GM18907 (cell line): Measurements from ENCODE around the gene DPP6.

Experiments
- ATAC-seq: cut with Tn5 transposase; IDR thresholded peaks from one replicate; pipeline ENCODE4 v1.9.1; 2021; ENCODE audit warnings: mild to moderate bottlenecking, moderate library complexity; ENCODE audit not compliant: unreplicated experiment

The DPP6 gene

GRCh38 chr7:154684666-154685563 lies 632.7 kb downstream of the DPP6 start:
- no peak for ATAC-seq

GRCh38 chr7:154685564-154685901 lies 633.3 kb downstream of the DPP6 start:
- ATAC-seq: no peak

GRCh38 chr7:154686305-154686704 lies 634.1 kb downstream of the DPP6 start:
- ATAC-seq: no peak

- no peak for ATAC-seq
These were observed 636.8 kb downstream of the DPP6 start for GRCh38 chr7:154688952-154689351.

- ATAC-seq: no peak
These were observed 638.2 kb downstream of the DPP6 start for GRCh38 chr7:154690411-154690810.

DNA sequence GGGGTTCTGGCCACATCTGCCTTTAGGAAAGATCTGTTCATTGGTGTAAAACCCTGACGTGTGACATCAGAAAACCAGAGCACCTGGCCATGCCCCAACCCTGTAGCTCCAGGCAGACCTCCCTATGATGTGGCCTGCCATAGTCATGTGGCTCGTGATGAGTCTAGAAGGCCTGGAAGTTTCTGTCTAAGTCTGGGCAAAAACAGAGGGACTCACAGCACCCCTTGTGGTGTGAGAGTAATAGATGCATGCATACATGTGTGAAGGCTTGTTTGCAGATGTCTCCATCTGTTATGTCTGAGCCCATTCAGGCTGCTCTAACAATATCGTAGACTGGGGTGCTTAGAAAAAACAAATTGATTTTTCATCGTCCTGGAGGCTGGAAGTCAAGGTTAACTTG lies 641.5 kb downstream of the DPP6 start:
- ATAC-seq: no peak

DNA sequence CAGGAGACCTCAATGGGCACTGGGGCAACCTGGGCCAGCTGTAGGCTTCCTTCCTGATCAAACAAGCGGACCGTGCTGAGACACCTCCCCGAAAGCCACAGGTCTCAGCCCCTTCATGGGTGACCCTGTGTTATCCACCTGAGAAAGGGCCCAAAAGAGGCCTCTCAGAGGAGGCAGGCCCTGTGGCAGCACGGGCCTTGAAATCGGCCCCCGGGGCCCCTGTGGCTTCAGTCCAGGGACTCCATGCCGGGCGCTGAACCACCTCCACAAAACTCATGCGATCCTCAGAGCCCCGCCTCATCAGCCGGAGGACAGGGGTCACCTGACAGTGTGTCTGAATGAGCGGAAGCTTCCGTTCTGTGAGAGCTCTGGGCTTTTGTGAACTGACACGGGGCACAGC lies 643.6 kb downstream of the DPP6 start:
- ATAC-seq: no peak

DNA sequence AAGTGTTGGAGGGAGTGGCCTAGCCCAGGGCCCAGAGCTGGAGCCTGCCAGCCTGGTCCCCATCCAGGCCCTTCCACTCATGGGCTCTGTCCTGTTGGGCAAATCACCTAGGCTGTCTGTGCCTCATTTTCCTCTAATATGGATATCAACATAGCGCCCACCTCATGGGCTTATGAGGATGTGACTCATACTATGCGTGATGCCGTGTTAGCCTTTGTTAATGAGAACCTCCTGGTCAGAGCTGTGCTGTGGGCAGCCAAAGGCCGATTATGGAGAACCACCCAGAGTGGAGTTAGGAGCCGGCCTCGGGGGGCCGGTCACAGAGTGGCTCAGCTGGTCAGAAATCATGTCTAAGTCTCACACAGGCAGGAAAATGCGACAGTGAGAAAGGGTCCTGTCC lies 644.4 kb downstream of the DPP6 start:
- ATAC-seq: no peak

DNA sequence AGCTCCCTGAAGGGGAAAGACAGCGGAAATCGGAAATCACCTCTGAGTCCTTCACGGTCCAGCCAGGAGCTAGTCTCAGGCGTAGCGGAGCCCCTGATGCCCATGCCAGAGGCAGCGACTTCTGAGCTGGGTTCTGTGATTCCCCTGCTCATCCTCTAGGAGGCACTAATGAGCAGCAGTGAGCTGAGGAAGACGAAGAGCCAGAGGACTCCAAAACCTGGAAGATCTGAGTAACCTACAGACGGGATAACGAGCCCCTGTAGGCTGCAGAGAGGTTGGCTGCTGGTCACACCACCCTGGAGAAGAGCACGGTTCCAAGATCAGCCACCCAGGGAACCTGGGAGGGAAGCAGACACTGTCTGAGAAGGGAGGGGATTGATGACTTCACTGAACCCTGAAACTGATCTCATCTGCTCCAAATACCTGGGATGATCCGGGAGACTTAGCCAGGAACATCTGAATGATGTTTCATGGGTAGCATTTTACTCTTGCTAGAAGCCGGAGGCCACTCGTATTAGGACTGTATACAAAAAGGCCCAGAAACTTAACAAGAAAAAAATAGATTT lies 646.6 kb downstream of the DPP6 start:
- no peak for ATAC-seq

DNA sequence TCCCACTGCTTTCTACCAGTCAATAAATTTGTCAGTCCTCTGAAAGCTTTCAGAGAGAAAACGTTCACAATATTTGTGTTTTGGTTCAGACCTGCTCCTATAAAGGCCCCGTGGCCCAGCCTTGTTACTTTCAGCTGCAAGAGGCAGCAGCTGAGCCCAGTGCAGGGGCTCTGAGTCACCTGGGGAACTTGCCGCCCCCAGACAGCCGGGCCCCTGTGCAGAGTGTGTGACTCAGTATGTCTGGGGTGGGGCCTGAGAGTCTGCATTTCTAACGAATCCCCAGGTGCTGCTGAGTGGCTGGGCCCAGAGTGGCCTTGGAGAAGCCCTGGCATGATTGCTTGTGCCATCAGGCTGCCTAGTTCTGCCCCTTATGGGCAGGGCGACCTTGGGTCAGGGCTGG lies 647.2 kb downstream of the DPP6 start:
- no peak for ATAC-seq

DNA sequence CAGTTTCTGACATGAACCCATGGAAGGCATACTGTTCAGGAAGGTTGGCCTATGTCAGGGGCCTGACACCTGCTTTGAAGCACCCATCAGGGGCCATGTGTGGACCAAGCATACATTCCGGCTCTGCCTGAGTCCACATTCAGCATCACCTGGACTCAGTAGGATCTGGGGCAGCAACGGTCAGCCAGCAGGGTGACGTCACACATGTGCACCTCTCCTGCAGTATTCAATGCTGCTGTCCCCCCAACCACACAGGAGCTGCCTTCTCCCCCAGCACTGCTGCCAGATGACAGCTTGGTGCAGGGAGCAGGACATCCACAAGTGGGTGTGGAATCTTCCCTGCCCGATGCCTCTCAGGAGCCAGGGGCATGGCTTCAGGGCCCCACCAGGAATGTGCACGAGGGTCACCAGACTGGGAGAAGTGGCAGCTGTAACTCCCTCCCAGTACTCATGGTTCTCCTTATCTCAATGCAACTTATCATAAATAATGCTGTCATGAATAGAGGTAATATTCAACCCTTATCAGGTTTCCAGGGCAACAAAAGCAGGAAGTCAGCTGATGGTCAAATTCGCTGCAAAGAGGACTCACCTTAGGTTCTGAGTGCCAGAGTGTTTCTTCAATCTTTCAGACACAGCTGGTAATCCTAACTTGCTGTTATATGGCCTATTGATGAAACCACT lies 657.8 kb downstream of the DPP6 start:
- ATAC-seq: no peak

- no peak for ATAC-seq
These were observed 667.8 kb downstream of the DPP6 start for GRCh38 chr7:154720016-154720415.

- no peak for ATAC-seq
These were observed 668.9 kb downstream of the DPP6 start for GRCh38 chr7:154721086-154721485.

- no peak for ATAC-seq
These were observed 674.2 kb downstream of the DPP6 start for GRCh38 chr7:154726368-154726767.

DNA sequence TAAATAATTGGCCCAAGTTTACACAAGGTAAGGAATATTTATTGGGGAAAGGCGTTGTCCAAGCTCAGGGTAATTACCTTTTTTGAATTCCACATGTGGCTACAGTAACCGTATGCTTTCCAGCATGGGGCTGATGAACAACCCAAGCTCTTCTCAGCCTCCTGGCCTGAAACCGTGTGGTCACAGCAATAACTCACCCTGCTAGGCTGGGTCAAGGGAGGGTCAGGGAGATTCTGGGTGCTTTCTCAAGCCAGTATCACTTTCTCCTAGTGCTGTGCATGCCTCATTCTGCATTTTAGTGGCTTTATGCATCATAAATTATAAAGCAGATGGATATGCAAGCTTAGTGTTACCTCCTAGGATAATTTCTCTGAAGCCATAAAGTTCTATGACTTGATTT lies 676.9 kb downstream of the DPP6 start:
- peak; percentile 82 for ATAC-seq

- no peak for ATAC-seq
These were observed 683.6 kb downstream of the DPP6 start for GRCh38 chr7:154735766-154736165.

DNA sequence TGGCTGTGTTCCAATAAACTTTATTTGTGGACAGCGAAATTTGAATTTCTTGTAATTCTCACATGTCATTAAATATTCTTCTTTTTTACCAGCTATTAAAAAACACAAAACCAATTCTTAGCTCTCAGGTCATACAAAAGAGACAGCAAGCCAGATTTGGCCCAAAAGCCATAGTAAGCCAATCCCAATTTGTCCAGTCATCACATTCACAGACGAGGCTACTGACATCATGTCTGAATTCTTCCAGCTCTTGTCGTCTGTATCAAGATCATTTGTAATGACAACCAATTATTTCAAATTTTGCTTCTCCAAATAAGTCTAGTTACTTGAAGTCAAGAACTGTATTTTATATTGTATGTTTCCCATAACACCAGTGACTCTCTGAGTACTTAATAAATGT lies 684.2 kb downstream of the DPP6 start:
- ATAC-seq: no peak

- ATAC-seq: no peak
These were observed 686.0 kb downstream of the DPP6 start for GRCh38 chr7:154738216-154738615.

DNA sequence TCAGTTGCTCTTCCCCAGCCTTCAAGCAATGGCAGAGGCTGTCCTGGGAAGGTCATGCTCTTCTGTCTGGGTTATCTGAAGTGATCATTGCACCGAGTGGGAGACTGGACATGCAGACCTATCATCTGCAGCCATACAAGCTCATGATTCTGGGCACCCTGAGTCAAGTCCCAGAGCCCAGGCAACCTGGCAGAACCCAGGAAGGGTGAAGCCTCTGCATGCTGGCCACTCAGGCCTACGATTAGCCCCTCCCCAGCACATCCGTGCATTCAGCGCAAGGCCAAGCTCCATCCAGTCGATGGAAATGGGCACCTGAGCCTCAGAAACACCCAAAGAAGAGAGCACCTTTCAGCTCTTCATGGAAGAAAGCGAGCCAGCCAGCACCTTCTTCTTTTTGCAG lies 688.9 kb downstream of the DPP6 start:
- no peak for ATAC-seq

- ATAC-seq: no peak
These were observed 691.0 kb downstream of the DPP6 start for GRCh38 chr7:154743206-154743605.

- ATAC-seq: peak; percentile 65
These were observed 692.2 kb downstream of the DPP6 start for GRCh38 chr7:154744256-154744860.

DNA sequence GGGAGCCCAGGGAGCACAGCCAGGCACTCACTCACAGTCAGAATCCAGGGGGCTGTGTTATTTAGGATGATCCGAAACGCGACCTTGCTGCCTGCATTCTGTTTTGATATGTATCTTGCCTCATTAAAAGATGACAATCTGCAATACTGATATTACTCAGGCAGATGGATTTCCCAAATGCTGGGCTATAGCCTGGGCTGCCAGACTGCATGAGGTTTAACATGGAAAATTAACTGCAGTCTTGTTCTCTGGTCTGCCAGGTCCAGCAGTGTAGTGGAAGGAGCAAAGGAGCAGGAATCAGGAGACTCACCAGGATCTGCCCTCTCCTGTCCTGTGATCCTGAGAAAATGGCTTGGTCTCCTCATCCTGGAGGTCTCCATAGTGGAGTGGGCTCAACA lies 692.7 kb downstream of the DPP6 start:
- ATAC-seq: no peak
